HL-60 (cell line): ENCODE measurements around the gene ARID1B.

Source experiments
- DNase-seq, 2 experiments: peaks; one replicate each; pipeline ENCODE4 v3.0.0-alpha.2; 2010 to 2020; ENCODE audit warnings: low read depth in 1 of 2, low spot score in 1 of 2
- H3K27ac ChIP-seq: fragments of 250-450 bp; sonication (Bioruptor Pico); replicated peaks from 2 replicates; pipeline ENCODE4 v1.5.1; 2020; ENCODE audit warnings: mild to moderate bottlenecking, moderate library complexity
- H3K27me3 ChIP-seq: fragments of 250-450 bp; sonication (Bioruptor Pico); 2 replicates; pipeline ENCODE4 v1.5.1; 2021; ENCODE audit warnings: mild to moderate bottlenecking, moderate library complexity; ENCODE audit not compliant: insufficient read depth, poor library complexity, severe bottlenecking
- H3K4me3 ChIP-seq: replicated peaks from 2 replicates; pipeline ENCODE4 v1.5.1; 2011; ENCODE audit warnings: mild to moderate bottlenecking, control low read depth, low read length; ENCODE audit not compliant: insufficient read depth
- CTCF ChIP-seq: IDR thresholded peaks from one replicate; pipeline ENCODE4 v1.5.1; 2011; ENCODE audit warnings: low read length, control low read depth, inconsistent platforms; ENCODE audit not compliant: insufficient read depth
- GABPA ChIP-seq: IDR thresholded peaks from 2 replicates; pipeline ENCODE4 v1.6.1; 2012; ENCODE audit warnings: low read depth
- POLR2AphosphoS5 ChIP-seq: IDR thresholded peaks from 2 replicates; pipeline ENCODE4 v1.6.1; 2012; ENCODE audit warnings: low read depth
- REST ChIP-seq: IDR thresholded peaks from 2 replicates; pipeline ENCODE4 v1.6.1; 2012; ENCODE audit warnings: low read depth; ENCODE audit not compliant: insufficient replicate concordance
- SPI1 ChIP-seq: IDR thresholded peaks from 2 replicates; pipeline ENCODE4 v1.6.1; 2012; ENCODE audit warnings: low read depth, mild to moderate bottlenecking, borderline replicate concordance

ARID1B gene

DNA sequence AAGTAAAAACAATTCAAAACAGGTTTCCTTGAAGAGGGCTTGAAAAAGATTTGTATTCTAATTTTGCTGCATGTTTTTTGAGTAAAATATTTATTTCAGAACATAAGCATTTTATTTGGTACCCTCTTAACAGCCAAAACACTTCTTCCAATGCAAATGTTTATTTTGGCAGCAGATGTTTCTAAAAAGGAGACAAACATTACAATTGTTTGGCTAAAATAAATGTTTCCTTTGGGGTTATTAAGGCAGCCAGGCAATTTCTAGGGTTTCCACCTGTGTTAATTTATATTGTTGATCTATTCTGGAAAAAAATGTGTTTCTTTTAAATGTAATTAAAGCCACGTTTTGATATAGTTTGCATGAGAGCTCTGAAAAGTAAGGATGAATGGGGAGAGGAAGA, 56.6 kb downstream of the ARID1B start:
- H3K27me3 ChIP-seq: no peaks in the 10 kb centered on the region
- H3K27ac ChIP-seq: no peak overlapping the region
- DNase-seq: no peak
- H3K4me3 ChIP-seq: no peak overlapping the region
- TF ChIP-seq SPI1: no peak
- TF ChIP-seq REST: no peak
- TF ChIP-seq GABPA: no peak
- TF ChIP-seq CTCF: no peak
- TF ChIP-seq POLR2AphosphoS5: no peak

- no peaks in the 10 kb centered on the region for H3K27me3 ChIP-seq
- H3K4me3 ChIP-seq: no peak overlapping the region
- TF ChIP-seq GABPA: no peak
- H3K27ac ChIP-seq: no peak overlapping the region
- no peak for DNase-seq
Observed at GRCh38 chr6:156839129-156839528, 62.0 kb downstream of the ARID1B start.

DNA sequence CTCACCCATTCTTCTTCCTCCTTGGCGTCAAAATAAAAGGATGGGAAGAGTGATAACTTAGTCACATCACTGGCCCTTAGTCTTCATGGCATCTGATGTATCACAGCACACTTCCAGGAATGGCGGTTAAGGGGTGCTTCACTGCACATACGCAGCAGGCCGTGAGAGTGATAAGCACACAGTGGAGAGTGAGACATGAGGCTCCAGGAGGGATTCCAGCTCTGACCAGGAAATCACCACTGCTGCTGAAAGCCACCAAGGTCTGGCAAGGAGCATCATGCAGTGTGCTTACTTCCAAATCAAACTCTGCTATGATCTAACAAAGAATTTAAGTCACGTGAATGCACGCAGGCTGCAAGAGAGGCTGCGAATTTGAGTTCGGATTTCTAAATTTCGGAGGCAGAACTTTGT, 62.4 kb downstream of the ARID1B start:
- no peak for TF ChIP-seq POLR2AphosphoS5
- TF ChIP-seq CTCF: no peak
- no peak for TF ChIP-seq SPI1
- TF ChIP-seq REST: no peak
- TF ChIP-seq GABPA: no peak
- H3K27me3 ChIP-seq: no peaks in the 10 kb centered on the region
- H3K4me3 ChIP-seq: no peak overlapping the region
- no peak for DNase-seq
- no peak overlapping the region for H3K27ac ChIP-seq

- H3K27me3 ChIP-seq: no peaks in the 10 kb centered on the region
Observed at GRCh38 chr6:156840136-156840535, 63.0 kb downstream of the ARID1B start.

More at GRCh38 chr6:156840136-156840535, 63.0 kb downstream of the ARID1B start:
- Histone ChIP-seq H3K27ac (no peak overlapping the region), H3K4me3 (no peak overlapping the region)
- no peak for DNase-seq
- TF ChIP-seq SPI1: no peak
- no peak for TF ChIP-seq REST
- no peak for TF ChIP-seq CTCF
- TF ChIP-seq GABPA: no peak
- no peak for TF ChIP-seq POLR2AphosphoS5
